SHP77 treated with DMSO at 0.1 percent for 48 hours (cell line): ENCODE results near the gene POLR3C.
"Not testable (repeated sequence)": the region's sequence is repeated elsewhere in the genome, so short reads cannot be mapped to it uniquely, and the experiment has no call there.

ENCODE experiments used
- DNase-seq: peaks from one replicate; lab custom pipeline; 2025; lab: John Stamatoyannopoulos, UW

POLR3C gene

GRCh38 chr1:145822779-145823331 lies 1.1 kb upstream of the POLR3C start:
- DNase-seq: not testable (repeated sequence)

DNA sequence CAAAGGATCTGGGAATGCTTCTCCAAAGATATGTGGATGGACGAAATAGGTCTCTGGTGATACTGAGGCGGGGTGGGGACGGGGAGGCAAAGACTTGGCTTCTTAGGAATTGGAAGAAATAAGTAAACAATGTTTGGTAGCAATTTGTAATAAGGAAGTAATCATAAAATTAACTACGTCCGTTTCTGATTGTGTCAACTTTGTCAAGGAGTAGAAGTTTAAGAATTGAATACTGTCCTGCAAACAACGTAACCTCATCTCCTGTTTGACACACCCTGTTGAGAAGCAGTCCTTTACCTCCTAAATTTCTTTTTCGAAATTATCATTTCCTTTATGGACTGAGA lies 471 bp downstream of the POLR3C start:
- DNase-seq: peak; percentile 32

DNA sequence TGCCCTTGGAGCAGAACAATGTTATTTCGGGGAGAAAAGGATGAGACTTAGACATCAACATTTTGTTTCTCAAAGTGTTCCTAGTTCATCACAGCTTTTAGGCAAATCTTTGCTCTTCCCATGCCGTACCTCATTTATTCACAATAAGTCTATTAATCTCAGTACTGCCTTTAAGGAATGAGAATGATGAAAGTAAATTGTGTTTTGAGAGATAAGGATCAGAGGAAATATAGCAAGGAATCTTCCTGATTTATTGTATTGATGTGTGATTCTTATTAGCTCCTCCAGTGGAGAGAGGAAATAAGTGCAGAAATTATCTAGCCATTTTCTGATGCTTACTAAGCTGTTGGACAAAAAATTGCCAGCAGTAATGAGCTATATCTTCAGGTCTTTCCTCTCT lies 2.0 kb downstream of the POLR3C start:
- DNase-seq: no peak

DNA sequence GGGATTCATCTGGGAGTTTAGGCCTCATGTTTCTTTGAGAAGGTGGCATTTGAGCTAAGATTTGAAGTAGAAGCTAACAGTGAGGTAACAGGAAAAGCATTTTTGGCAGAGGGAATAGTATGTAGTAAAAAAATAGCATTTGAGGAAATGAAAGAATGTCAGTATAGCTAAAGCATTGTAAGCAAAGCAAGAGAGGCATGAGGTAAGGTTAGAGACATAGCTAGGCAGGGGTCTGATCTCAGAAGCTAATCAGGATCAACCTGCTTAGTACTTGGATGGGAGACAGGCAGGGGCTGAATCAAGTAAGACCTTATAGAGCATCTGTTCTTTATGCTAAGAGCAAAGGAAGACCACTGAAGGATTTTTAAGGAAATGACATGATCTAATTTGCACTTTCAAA lies 4.0 kb downstream of the POLR3C start:
- DNase-seq: no peak

DNA sequence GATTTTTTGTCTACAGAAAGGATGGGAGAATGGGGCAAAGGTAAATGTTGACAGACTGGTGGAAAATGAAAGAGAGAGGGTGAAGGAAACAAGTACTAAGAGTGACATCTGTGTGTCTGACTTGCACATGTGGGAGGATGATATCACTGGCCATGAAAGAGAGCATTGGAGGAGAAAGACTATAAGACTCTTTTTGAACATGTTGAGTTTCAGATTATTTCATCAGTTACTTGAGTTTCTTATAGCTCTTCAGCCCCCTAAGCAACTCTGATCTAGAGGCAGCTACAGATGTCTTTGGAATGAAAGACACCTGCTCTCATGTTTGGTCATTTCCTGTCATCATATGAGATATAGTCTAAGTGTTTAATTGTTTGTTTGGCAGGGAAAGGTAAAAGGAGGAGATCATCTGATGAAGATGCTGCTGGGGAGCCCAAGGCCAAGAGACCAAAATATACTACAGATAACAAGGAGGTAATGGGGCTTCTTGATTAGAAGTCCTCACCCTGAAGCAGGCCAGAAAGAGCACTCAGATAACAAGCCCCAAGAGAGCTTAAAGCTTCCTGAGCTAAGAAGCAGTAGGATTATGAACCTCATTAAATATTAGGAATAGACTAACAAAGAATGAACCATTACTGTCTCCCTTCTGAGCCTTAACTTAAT lies 4.5 kb downstream of the POLR3C start:
- no peak for DNase-seq

DNA sequence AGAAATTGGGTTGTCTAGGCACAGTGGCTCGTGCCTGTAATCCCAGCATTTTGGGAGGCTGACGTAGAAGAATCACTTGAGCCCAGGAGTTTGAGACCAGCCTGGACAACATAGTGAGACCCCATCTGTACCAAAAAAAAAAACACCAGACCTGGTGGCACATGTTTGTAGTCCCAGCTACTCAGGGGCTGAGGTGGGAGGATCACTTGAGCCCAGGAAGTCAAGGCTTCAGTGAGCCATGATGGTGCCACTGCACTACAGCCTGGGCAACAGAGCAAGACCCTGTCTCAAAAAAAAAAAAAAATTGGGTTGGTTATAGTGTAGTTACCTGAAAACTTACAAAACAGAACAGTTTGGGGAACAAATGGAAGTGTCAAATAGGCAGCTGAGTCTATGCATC lies 6.8 kb downstream of the POLR3C start:
- not testable (repeated sequence) for DNase-seq

- no peak for DNase-seq
These were observed 13.7 kb downstream of the POLR3C start for GRCh38 chr1:145837656-145838055.

- DNase-seq: no peak
These were observed 19.0 kb downstream of the POLR3C start for GRCh38 chr1:145843031-145843430.

DNA sequence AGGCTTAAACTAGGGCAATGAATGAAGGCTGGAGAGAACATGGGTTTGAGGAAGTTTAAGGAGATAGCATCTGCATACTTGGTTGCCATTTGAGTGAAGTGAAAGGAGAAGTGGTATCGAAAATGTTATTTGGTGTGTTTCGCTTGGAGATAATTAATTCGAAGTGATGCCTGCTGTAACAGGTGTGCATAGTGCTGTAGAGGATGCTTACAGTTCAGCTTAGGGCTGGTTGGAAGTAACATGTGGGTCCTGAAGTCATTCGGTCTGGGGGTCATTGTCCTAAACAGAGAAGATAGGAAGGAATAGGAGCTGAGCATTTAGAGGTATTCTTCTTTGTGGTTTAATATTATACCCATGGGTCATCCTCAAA lies 21.1 kb downstream of the POLR3C start:
- no peak for DNase-seq

DNA sequence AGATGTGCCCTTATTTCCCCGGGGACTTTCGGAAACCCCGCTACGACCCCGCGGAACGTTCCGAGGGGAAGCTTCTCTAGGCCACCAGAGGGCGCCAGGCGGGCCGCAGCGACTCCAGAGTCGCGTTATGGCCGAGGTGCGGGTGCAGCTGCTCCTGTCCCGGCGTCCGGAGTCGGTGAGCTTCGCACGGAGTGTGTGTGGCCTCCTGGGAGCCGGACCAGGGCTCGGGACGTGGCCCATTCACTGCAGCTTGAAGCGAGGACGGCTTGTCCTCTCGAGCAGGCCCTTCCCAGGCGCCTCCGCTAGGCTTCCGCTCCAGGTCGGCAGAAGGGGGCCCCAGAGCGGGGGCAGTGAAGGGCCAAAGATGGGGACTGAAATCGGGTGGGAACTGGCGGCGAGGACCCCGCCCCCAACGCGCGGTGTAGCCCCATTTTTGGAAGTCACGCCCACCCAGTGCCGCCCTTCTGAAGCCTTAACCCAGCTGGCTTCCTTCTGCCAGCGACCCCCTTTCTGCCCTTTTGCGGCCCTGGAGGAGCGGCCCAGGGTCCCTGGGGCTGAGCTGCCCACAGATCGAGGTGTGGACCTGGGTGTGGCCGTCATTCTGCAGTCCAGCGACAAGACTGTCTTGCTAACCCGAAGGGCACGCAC lies 21.6 kb downstream of the POLR3C start, which contains the start of gene NUDT17:
Gene NUDT17 (plus strand): TSS at position 117 of the 648 bp plus-strand sequence. CDS start 11 bp downstream, at position 128.
- DNase-seq: peak; percentile 78

- no peak for DNase-seq
These were observed 22.2 kb downstream of the POLR3C start for GRCh38 chr1:145846201-145846612.

- no peak for DNase-seq
These were observed 23.8 kb downstream of the POLR3C start for GRCh38 chr1:145847827-145848226.

DNA sequence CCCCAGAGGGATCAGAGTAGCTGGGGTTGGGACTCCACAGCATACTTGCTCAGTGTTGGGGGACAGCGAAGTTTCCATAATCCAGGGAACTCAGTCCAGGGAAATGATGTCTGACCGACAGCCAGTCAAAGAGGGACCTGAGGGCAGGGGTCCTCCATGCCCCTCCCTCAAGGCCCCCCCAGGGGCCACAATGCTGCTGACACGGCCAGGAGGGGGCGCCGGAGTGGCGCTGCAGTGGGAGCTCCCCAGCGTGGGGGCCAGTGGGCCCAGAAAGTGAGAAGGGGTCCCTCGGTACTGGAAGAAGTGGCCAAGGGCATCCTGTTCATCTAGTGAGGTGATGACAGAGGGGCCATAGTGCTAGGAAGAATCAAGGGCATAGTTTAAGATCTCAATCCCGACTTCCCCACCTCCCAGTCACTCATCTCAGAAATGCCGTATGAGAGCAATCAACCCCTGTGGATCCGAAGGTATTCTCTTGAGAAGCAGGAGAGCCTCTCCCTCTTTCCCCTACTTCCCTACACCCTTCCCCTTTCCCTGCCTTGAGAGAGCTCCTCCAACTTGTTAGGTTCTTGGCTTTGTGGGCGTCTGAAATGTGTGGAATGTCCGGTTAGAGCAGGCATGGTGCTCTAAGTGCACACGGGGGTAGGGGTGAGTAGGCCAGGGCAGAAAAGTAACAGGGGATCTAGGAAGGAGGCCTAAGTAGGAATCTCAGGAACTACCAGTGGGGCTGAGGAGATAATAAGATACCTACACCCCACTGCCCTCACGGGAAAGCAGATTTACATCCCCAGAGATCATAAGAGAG lies 25.6 kb downstream of the POLR3C start:
- no peak for DNase-seq

DNA sequence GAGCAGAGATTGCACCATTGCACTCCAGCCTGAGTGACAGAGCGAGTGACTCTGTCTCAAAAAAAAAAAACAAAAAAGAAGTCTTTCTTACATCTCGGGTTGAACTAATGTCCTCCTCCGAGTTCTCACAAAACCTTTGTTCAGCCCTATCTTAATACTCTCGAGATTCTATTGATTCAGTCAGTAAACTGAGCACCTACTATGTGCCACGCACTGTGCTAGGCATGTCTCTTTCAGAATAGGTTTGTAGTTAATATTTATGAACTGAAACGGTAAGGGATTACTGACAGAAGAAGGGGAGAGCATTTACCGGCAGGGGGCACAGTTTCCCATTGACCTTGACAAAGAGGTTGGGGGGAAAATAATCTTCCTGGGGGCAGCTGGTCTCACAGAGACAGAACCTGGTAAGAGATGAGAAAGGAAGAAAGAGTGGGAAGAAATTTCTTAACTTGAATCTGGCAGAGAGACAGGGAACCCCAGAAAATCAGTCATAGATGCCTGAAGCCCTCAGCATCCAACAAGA lies 31.5 kb downstream of the POLR3C start:
- DNase-seq: no peak

GRCh38 chr1:145857170-145857569 lies 33.2 kb downstream of the POLR3C start:
- DNase-seq: no peak

DNA sequence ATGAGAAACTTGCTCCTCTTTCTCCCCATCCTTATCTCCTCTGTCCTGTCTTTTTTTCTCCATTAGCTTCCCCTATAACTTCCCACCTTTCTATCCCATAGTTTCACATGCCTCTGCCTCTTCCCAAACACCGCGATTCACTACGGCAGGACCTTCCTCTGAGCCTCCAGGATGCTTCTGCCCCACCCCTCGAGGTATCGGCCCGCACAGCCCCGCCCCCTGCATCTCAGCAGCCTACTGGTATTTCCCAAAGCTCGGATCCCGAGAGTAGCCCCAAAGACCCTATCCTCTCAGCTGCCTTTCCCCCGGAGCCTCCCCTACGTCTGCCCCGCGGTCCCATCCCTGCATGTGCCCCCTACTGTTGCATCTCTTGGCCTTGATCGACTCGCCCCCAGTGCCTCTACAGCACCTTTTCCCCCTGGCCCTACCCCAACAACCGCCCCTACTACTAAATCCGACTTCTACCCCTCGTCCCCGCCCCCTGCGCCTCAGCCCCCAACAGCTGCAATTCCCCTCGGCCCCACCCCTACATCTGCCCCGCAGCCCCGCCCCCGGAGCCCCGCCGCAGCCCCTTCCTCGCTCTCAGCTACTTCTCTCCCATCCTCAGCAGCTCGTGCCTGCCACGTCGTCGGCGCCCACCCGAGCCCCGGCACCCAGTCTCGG lies 34.4 kb downstream of the POLR3C start:
- DNase-seq: peak; percentile 81

DNA sequence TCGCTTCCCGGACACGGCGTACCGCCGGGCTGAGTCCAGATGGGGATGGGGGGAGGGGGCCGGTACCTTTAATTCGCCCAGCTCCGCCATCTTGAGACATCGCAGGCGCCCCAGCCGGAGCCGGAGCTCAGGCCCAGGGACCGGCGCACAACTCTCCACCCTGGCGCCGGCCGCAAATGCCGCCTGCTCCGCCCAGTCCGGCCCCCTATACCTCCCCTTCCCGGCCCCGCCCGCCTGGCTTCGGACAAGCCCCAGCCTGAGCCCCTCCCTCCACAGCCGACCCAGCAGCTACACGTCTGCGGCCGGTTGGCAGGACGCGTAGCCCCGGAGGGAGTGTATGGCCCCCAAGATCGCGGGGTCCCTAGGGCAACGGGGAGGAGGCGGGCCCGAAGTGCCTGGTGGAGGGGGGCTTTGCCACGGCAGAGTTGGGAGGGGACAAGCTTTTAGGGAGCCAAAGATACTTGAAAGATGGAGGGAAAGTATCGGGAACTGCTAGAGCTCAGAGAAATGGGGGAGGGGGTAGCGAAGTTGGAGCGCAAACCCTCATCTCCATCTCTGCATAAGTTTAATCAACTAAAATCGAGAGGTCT lies 35.0 kb downstream of the POLR3C start, which contains the start of gene PIAS3:
Gene PIAS3 (minus strand): TSS at position 181 of the 590 bp plus-strand sequence. CDS start 91 bp downstream, at position 90.
- peak; percentile 92 for DNase-seq

DNA sequence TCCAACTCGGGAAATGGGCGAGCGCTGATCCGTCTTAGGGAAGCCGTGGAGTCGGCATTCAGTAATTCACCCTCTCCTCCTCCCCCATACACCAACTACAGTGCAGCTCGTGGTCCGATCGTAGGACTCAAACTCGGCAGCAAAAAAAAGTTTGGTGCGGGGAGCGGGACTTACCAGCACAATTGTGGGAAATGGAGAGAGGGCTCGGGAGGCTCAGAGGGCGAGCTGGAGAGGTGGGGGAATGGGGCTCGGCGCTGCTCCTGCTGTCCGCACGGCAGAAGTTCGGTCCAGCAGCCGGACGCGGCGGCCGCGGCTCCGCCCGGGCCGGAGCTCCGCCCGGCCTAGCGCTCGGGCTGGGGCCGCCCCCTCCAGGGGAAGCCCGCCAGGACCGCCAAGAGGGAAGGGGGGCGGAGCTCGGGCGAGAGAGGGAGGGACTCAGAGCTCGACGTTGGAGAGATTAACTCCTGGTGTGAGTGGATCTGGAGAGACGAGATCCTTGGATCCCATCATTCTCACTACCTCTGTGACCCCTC lies 35.6 kb downstream of the POLR3C start:
- DNase-seq: peak; percentile 74

GRCh38 chr1:145863282-145864018 lies 39.5 kb downstream of the POLR3C start:
- no peak for DNase-seq

GRCh38 chr1:145868232-145868631 lies 44.2 kb downstream of the POLR3C start:
- no peak for DNase-seq
